ENCODE measurements around the gene ADORA1. TPM values are rescaled to one million over a fixed set of nuclear protein-coding genes. Genes with fewer than 3 reads are reported as not detected.

ADORA1 gene
- total and polyA plus RNA-seq, 10 of the 15 experiments (the other 5 are each of a cell fraction or from before 2014, with no cell fraction given): not detected

- no peak overlapping the region for H3K27ac ChIP-seq (ENCODE audit: control insufficient read depth, insufficient read depth)
- H3K9me3 ChIP-seq (replicated peaks; ENCODE audit: control insufficient read depth, insufficient read depth, low read length): no peaks in the 10 kb centered on the region
- no peaks in the 10 kb centered on the region for H3K36me3 ChIP-seq (ENCODE audit: control insufficient read depth in 2 of 2, insufficient read depth in 2 of 2, low read length in 1 of 2)
- DNase-seq (ENCODE audit: low read depth, low spot score) (no peak), ATAC-seq (peak; percentile 22; the same call in 2 of the 3 replicates), FAIRE-seq (no peak)
- H3K9ac ChIP-seq (ENCODE audit: control insufficient read depth, insufficient read depth, low read length): no peak overlapping the region
- CTCF ChIA-PET: interaction anchor here (1.5 kb wide), 1 partner anchor 17 kb away, joined by 3 read pairs; no protein-coding TSS in a partner anchor
- H3K4me2 ChIP-seq (ENCODE audit: control insufficient read depth, insufficient read depth): no peak overlapping the region
- intact Hi-C loops (cut with micrococcal nuclease; ENCODE audit: unreplicated experiment) (no loop called here), in situ Hi-C loops (cut with MboI) (no loop called here)
- no peak overlapping the region for H3K4me3 ChIP-seq
- no TSS peak for BruUV-seq (replicated peaks)
- 6% methylated on average over 8 of the region's 8 CpGs for WGBS (ENCODE audit: insufficient coverage, insufficient replicate concordance, low lambda C conversion rate, missing lambda C conversion rate)
- POLR2A ChIA-PET: no interaction called here
- no peak for TF ChIP-seq MEF2B (IDR thresholded peaks at IDR 0.05; ENCODE audit: partially characterized antibody, poor library complexity, severe bottlenecking)
- peak; percentile 42; the same call in 1 of the 2 replicates for TF ChIP-seq SPI1 (IDR thresholded peaks at IDR 0.05; ENCODE audit: borderline replicate concordance, insufficient read depth, low read depth, low read length)
- no peak overlapping the region for H2AFZ ChIP-seq (ENCODE audit: control insufficient read depth, low read depth, low read length)
- no peaks in the 10 kb centered on the region for H4K20me1 ChIP-seq (ENCODE audit: control insufficient read depth, insufficient read depth)
- H3K4me1 ChIP-seq (ENCODE audit: control insufficient read depth, insufficient read depth, low read length): no peaks in the 10 kb centered on the region
- RAD21 ChIA-PET (ENCODE audit: unreplicated experiment): no interaction called here
- SMC1A ChIA-PET (ENCODE audit: uncharacterized antibody, unreplicated experiment): no interaction called here
- H3K27me3 ChIP-seq (replicated peaks in 1 of 2; ENCODE audit: control insufficient read depth in 2 of 2, insufficient read depth in 2 of 2, low read length in 1 of 2): peaks cover 9% of the 10 kb centered on the region in 2 experiments; a peak in 3 of 4 replicates
- H3K79me2 ChIP-seq (ENCODE audit: control insufficient read depth, insufficient read depth, low read length): no peaks in the 10 kb centered on the region
Observed at GRCh38 chr1:203135636-203136305, 8.2 kb downstream of the ADORA1 start.

DNA sequence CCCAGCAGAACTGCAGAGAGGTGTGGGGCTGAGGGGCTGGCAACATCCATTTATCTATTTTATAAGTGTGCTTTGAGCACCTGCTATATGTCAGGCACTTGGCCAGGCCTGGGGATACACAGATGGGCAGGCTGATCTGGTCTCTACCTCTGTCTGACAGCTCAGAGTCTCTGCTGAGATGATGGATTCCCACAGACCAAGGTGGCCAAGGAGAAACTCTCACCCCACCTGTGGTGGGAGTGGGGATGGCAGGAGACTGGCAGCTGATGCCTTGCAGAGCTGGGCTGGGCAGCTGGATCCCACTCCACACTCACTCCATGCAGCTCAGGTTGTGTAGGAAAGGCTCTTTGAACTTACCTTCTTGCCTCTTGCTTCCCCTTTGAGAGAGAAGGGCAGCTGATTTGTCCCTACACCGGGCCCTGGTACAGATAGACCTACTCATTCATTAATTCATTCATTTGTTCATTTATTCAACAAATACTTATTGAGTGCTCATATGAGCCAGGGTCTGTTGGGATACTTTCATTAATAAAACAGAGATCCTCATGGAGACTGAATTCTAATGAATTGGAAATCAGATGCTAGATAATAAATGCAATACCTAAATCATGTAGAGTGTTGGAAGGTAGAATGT lies 9.0 kb downstream of the ADORA1 start:
- BruUV-seq (replicated peaks): no TSS peak
- intact Hi-C loops (cut with micrococcal nuclease; ENCODE audit: unreplicated experiment): no loop called here
- in situ Hi-C loops (cut with MboI): no loop called here
- Histone ChIP-seq H3K36me3 (ENCODE audit: control insufficient read depth in 2 of 2, insufficient read depth in 2 of 2, low read length in 1 of 2) (no peaks in the 10 kb centered on the region), H3K27me3 (replicated peaks in 1 of 2; ENCODE audit: control insufficient read depth in 2 of 2, insufficient read depth in 2 of 2, low read length in 1 of 2) (peaks cover 7 to 9% of the 10 kb centered on the region in 2 experiments; a peak in 3 of 4 replicates), H3K9ac (ENCODE audit: control insufficient read depth, insufficient read depth, low read length) (no peak overlapping the region), H3K4me3 (no peak overlapping the region), H3K9me3 (replicated peaks; ENCODE audit: control insufficient read depth, insufficient read depth, low read length) (no peaks in the 10 kb centered on the region), H3K4me2 (ENCODE audit: control insufficient read depth, insufficient read depth) (no peak overlapping the region), H2AFZ (ENCODE audit: control insufficient read depth, low read depth, low read length) (no peak overlapping the region), H4K20me1 (ENCODE audit: control insufficient read depth, insufficient read depth) (no peaks in the 10 kb centered on the region), H3K27ac (ENCODE audit: control insufficient read depth, insufficient read depth) (no peak overlapping the region), H3K79me2 (ENCODE audit: control insufficient read depth, insufficient read depth, low read length) (no peaks in the 10 kb centered on the region), H3K4me1 (ENCODE audit: control insufficient read depth, insufficient read depth, low read length) (no peaks in the 10 kb centered on the region)
- ATAC-seq: peak; percentile 48
- no peak for DNase-seq (ENCODE audit: low read depth, low spot score)
- ChIA-PET SMC1A (ENCODE audit: uncharacterized antibody, unreplicated experiment) (interaction anchor here (1.1 kb wide), 1 partner anchor 11 kb away, joined by 3 read pairs; no protein-coding TSS in a partner anchor), CTCF (interaction anchor here (1.5 kb wide), 1 partner anchor 18 kb away, joined by 3 read pairs; no protein-coding TSS in a partner anchor), POLR2A (no interaction called here), RAD21 (ENCODE audit: unreplicated experiment) (no interaction called here)
- TF ChIP-seq YBX1 (IDR thresholded peaks at IDR 0.05): no peak
- peak; percentile 78 for TF ChIP-seq ZNF24 (IDR thresholded peaks at IDR 0.05)
- WGBS (ENCODE audit: insufficient coverage, insufficient replicate concordance, low lambda C conversion rate, missing lambda C conversion rate): 0% methylated on average over 1 of the region's 1 CpG
- FAIRE-seq: no peak

All from GM12878 (cell line).